Osteocyte (in vitro differentiated cells): Measurements from ENCODE around the gene COL4A1. TPM values are rescaled to one million over a fixed set of nuclear protein-coding genes. Genes with fewer than 3 reads are reported as not detected.
A peak's percentile ranks its signal among the peaks of the same experiment; 100 is the strongest.

Experiments used
- DNase-seq: peaks from one replicate; pipeline ENCODE4 v3.0.0; 2021; ENCODE audit warnings: mixed read lengths; ENCODE audit not compliant: unreplicated experiment; ENCODE audit errors: extremely low spot score
- H3K27ac Mint-ChIP-seq: one replicate; pipeline ENCODE4 v1.8.0; 2021; ENCODE audit warnings: mild to moderate bottlenecking, mixed read lengths; ENCODE audit not compliant: unreplicated experiment
- H3K27me3 Mint-ChIP-seq: one replicate; pipeline ENCODE4 v1.8.0; 2021; ENCODE audit warnings: mixed read lengths; ENCODE audit not compliant: unreplicated experiment
- H3K36me3 Mint-ChIP-seq: one replicate; pipeline ENCODE4 v1.8.0; 2021; ENCODE audit warnings: mixed read lengths; ENCODE audit not compliant: unreplicated experiment
- H3K4me1 Mint-ChIP-seq: one replicate; pipeline ENCODE4 v1.8.0; 2021; ENCODE audit warnings: mixed read lengths; ENCODE audit not compliant: unreplicated experiment
- H3K4me3 Mint-ChIP-seq: one replicate; pipeline ENCODE4 v1.8.0; 2021; ENCODE audit warnings: mild to moderate bottlenecking, moderate library complexity, mixed read lengths; ENCODE audit not compliant: unreplicated experiment
- H3K9me3 Mint-ChIP-seq: one replicate; pipeline ENCODE4 v1.8.0; 2021; ENCODE audit warnings: mixed read lengths; ENCODE audit not compliant: unreplicated experiment
- CTCF ChIP-seq: fragments of 200-600 bp; sonication (generic); IDR thresholded peaks from 2 replicates; pipeline ENCODE4 v1.5.0; 2021; ENCODE audit warnings: antibody characterized with exemption, mild to moderate bottlenecking, moderate library complexity
- total RNA-seq: library from RNA; stranded (reverse); gene quantifications from 2 replicates; pipeline ENCODE4 v1.2.1, GENCODE V29; 2021

Gene COL4A1
- total RNA-seq, 1 donor from 2014 or later = 3,181 TPM

- no peak for DNase-seq
- TF ChIP-seq CTCF = no peak
- Mint-ChIP-seq H3K27ac (peak overlapping the region; percentile 66), H3K4me1 (no peaks in the 10 kb centered on the region), H3K9me3 (no peaks in the 10 kb centered on the region), H3K27me3 (no peaks in the 10 kb centered on the region), H3K4me3 (no peak overlapping the region), H3K36me3 (peaks cover 84% of the 10 kb centered on the region)
Measured at GRCh38 chr13:110176431-110176830, 130.5 kb downstream of the COL4A1 start.

DNA sequence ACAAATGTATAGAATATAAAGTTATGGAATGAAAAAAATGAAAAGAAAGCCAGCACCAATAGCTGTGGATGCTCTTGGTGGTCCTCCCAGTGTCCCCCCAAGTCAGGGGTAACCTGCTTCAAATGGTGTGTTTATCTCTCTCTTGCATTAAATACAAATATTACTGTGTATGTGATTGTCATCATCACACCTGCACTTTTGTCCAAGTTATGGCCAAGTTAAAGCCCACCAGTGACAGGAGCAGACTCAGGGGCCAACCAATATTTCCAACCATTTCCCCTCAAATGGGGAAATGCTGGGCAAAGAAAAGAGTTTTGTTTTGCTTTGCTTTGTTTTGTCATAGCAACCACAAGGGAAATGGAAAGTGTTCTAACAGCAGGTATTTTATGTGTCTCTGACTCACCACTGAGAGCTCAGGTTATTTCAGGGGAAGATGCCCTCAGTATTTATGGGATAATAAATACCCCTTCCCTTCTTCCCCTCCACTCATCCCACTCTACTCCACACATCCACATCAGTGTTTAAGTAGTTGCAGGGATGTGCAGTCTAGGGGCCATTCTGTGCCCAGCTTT, 133.6 kb downstream of the COL4A1 start:
- peak overlapping the region; percentile 77 for H3K27ac Mint-ChIP-seq
- peaks cover 69% of the 10 kb centered on the region for H3K36me3 Mint-ChIP-seq
- H3K9me3 Mint-ChIP-seq = no peaks in the 10 kb centered on the region
- H3K4me1 Mint-ChIP-seq = no peaks in the 10 kb centered on the region
- no peak overlapping the region for H3K4me3 Mint-ChIP-seq
- no peaks in the 10 kb centered on the region for H3K27me3 Mint-ChIP-seq
- no peak for DNase-seq
- no peak for TF ChIP-seq CTCF

DNA sequence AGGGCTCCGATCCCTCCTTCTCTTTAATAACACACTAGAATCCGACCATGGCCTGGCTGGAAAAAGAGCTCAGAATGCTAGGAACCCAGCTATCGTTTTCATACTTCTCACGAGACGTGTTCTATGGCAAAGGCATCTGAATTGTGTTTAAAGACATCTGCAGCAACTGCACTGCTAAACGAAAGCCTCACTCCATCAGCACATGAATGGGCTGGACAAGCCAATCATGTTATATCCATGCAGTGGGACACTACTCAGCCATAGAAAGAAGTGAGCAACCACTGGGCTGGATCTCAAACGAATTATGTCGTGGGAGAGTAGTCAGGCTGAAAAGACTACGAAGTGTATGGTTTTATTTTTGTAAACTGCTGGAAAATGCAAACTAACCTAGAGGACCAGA, 136.1 kb downstream of the COL4A1 start:
- Mint-ChIP-seq H3K36me3 (peaks cover 67% of the 10 kb centered on the region), H3K27me3 (no peaks in the 10 kb centered on the region), H3K9me3 (no peaks in the 10 kb centered on the region), H3K4me1 (no peaks in the 10 kb centered on the region), H3K27ac (peak overlapping the region; percentile 63), H3K4me3 (no peak overlapping the region)
- DNase-seq = no peak
- no peak for TF ChIP-seq CTCF

DNA sequence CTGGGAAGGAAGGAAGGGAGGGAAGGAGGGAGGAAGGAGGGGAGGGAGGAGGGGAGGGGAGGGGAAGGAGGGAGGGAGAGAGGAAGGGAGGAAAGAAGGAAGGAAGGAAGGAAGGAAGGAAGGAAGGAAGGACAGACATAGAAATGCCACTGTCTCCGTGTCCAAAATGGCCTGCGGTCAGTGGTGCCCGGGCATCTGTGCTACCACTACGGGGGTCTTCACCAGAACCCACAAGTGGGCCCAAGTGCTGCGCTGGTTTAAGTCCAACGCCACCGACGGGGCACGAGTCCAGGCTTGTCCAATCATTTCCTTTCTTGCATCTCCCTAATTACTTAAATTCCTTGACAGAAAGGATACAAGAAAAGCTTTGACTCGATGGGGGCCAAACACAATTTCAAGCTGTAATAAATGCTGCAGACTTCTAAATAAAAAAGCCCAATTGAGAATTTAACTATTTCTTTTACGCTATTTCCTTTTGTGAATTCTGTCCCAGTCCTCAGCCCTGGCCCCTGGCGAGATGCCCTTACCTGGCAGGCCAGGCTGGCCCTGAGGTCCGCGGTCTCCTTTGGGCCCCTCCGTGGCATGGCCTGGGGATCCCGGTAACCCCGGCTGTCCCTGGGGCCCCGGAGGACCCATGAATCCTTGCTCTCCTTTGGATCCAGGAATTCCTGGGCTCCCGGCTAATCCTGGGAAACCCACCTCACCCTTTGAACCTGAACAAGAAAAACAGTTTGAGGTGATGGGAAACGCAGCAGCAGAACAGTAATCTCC, 136.8 kb downstream of the COL4A1 start:
- no peak for TF ChIP-seq CTCF
- DNase-seq = no peak
- H3K36me3 Mint-ChIP-seq = peaks cover 64% of the 10 kb centered on the region
- no peaks in the 10 kb centered on the region for H3K4me1 Mint-ChIP-seq
- no peaks in the 10 kb centered on the region for H3K27me3 Mint-ChIP-seq
- peak overlapping the region; percentile 63 for H3K27ac Mint-ChIP-seq
- H3K4me3 Mint-ChIP-seq = no peak overlapping the region
- no peaks in the 10 kb centered on the region for H3K9me3 Mint-ChIP-seq

GRCh38 chr13:110168999-110169933, 137.7 kb downstream of the COL4A1 start:
- H3K9me3 Mint-ChIP-seq = no peaks in the 10 kb centered on the region
- H3K36me3 Mint-ChIP-seq = peaks cover 56% of the 10 kb centered on the region
- no peaks in the 10 kb centered on the region for H3K4me1 Mint-ChIP-seq
- H3K27ac Mint-ChIP-seq = peak overlapping the region; percentile 60
- no peak for DNase-seq
- no peaks in the 10 kb centered on the region for H3K27me3 Mint-ChIP-seq
- H3K4me3 Mint-ChIP-seq = no peak overlapping the region
- TF ChIP-seq CTCF = no peak
